ENCODE results near the gene MYOT. TPM values are rescaled to one million over a fixed set of nuclear protein-coding genes. Genes with fewer than 3 reads are reported as not detected.

Gene MYOT
- total RNA-seq, 1 experiment from 2014 or later, result not detected

GRCh38 chr5:137866541-137867388, 895 bp upstream of the MYOT start:
- H3K9me3 Mint-ChIP-seq (ENCODE audit: unreplicated experiment), result no peaks in the 10 kb centered on the region
- no peak overlapping the region for H3K27ac Mint-ChIP-seq (ENCODE audit: unreplicated experiment)
- H3K4me1 ChIP-seq, result no peaks in the 10 kb centered on the region
- ChIA-PET POLR2A (no interaction called here), CTCF (no interaction called here)
- peaks cover 7% of the 10 kb centered on the region for H3K27me3 Mint-ChIP-seq (ENCODE audit: insufficient read depth, unreplicated experiment)
- H3K36me3 Mint-ChIP-seq (ENCODE audit: insufficient read depth, unreplicated experiment), result no peaks in the 10 kb centered on the region
- no peaks in the 10 kb centered on the region for H3K36me3 ChIP-seq (ENCODE audit: control insufficient read depth, insufficient read depth, low read length)
- H3K4me1 Mint-ChIP-seq (ENCODE audit: low read depth, unreplicated experiment), result no peaks in the 10 kb centered on the region
- H3K4me3 Mint-ChIP-seq (ENCODE audit: unreplicated experiment), result no peak overlapping the region
- no TSS peak for BruUV-seq (replicated peaks)
- no peak overlapping the region for H3K4me3 ChIP-seq (ENCODE audit: low read depth, low read length)
- H3K9me3 ChIP-seq, result no peaks in the 10 kb centered on the region
- no peaks in the 10 kb centered on the region; the same call in 1 of the 2 replicates for H3K27me3 ChIP-seq (replicated peaks; ENCODE audit: control insufficient read depth, insufficient read depth, low read length)
- intact Hi-C loops (cut with micrococcal nuclease; ENCODE audit: unreplicated experiment), result no loop called here
- TF ChIP-seq, protein P1, sequence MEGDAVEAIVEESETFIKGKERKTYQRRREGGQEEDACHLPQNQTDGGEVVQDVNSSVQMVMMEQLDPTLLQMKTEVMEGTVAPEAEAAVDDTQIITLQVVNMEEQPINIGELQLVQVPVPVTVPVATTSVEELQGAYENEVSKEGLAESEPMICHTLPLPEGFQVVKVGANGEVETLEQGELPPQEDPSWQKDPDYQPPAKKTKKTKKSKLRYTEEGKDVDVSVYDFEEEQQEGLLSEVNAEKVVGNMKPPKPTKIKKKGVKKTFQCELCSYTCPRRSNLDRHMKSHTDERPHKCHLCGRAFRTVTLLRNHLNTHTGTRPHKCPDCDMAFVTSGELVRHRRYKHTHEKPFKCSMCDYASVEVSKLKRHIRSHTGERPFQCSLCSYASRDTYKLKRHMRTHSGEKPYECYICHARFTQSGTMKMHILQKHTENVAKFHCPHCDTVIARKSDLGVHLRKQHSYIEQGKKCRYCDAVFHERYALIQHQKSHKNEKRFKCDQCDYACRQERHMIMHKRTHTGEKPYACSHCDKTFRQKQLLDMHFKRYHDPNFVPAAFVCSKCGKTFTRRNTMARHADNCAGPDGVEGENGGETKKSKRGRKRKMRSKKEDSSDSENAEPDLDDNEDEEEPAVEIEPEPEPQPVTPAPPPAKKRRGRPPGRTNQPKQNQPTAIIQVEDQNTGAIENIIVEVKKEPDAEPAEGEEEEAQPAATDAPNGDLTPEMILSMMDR (IDR thresholded peaks at IDR 0.05; ENCODE audit: insufficient read depth in 1 of 2, low read depth in 1 of 2, low read length in 1 of 2, severe bottlenecking in 1 of 2, unreplicated experiment in 1 of 2), result no peak
- no peak for DNase-seq

DNA sequence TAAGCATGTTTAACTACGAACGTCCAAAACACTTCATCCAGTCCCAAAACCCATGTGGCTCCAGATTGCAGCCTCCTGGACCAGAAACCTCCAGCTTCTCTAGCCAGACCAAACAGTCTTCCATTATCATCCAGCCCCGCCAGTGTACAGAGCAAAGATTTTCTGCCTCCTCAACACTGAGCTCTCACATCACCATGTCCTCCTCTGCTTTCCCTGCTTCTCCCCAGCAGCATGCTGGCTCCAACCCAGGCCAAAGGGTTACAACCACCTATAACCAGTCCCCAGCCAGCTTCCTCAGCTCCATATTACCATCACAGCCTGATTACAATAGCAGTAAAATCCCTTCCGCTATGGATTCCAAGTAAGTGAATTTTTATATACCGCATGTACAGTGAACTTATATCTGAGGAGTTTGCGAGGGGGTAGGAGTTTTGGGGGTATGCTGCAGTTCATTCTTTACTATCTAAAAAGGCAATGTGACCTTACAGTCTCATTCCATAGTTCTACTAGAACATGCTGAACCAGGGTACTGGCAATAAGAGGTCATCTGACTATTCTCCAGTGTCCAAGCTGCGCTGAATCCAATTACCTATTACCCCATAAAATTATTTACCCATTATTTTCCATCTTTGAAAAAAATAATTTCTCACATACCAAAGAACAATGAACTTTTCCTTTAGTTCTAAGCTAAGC, 3.1 kb downstream of the MYOT start:
- H3K4me1 ChIP-seq, result no peaks in the 10 kb centered on the region
- Mint-ChIP-seq H3K36me3 (ENCODE audit: insufficient read depth, unreplicated experiment) (no peaks in the 10 kb centered on the region), H3K27me3 (ENCODE audit: insufficient read depth, unreplicated experiment) (peaks cover 3% of the 10 kb centered on the region), H3K4me1 (ENCODE audit: low read depth, unreplicated experiment) (no peaks in the 10 kb centered on the region), H3K27ac (ENCODE audit: unreplicated experiment) (no peak overlapping the region), H3K4me3 (ENCODE audit: unreplicated experiment) (no peak overlapping the region), H3K9me3 (ENCODE audit: unreplicated experiment) (no peaks in the 10 kb centered on the region)
- no TSS peak for BruUV-seq (replicated peaks)
- ChIA-PET CTCF (no interaction called here), POLR2A (no interaction called here)
- no peak for DNase-seq
- intact Hi-C loops (cut with micrococcal nuclease; ENCODE audit: unreplicated experiment), result no loop called here
- no peaks in the 10 kb centered on the region for H3K36me3 ChIP-seq (ENCODE audit: control insufficient read depth, insufficient read depth, low read length)
- H3K4me3 ChIP-seq (ENCODE audit: low read depth, low read length), result no peak overlapping the region
- H3K9me3 ChIP-seq, result no peaks in the 10 kb centered on the region
- TF ChIP-seq, protein P1 (IDR thresholded peaks at IDR 0.05; ENCODE audit: insufficient read depth in 1 of 2, low read depth in 1 of 2, low read length in 1 of 2, severe bottlenecking in 1 of 2, unreplicated experiment in 1 of 2), result no peak
- H3K27me3 ChIP-seq (replicated peaks; ENCODE audit: control insufficient read depth, insufficient read depth, low read length), result no peaks in the 10 kb centered on the region; the same call in 1 of the 2 replicates

DNA sequence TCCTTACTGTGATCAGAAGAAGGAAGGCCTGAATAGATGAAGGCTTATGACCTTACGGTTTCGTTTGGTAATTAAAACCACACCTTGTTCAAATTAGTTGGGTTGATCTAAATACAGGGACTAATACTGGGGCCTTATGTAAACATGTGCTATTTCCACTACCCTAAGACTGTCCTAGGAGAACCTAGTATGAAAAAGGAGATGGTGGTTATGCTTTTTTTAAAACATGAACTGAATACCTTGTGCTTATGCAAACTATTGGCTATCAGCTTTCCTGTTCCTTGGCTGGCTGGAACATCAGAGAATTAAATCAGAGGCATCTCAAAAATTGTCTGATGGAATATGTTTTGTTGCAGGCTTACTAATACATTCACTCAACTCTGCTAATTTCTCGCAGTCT, 3.9 kb downstream of the MYOT start:
- H3K36me3 Mint-ChIP-seq (ENCODE audit: insufficient read depth, unreplicated experiment), result no peaks in the 10 kb centered on the region
- TF ChIP-seq, protein P1 (IDR thresholded peaks at IDR 0.05; ENCODE audit: insufficient read depth in 1 of 2, low read depth in 1 of 2, low read length in 1 of 2, severe bottlenecking in 1 of 2, unreplicated experiment in 1 of 2), result no peak
- no peaks in the 10 kb centered on the region for H3K9me3 ChIP-seq
- H3K4me3 Mint-ChIP-seq (ENCODE audit: unreplicated experiment), result no peak overlapping the region
- ChIA-PET CTCF (no interaction called here), POLR2A (no interaction called here)
- no peak for DNase-seq
- no TSS peak for BruUV-seq (replicated peaks)
- H3K27me3 Mint-ChIP-seq (ENCODE audit: insufficient read depth, unreplicated experiment), result peaks cover 3% of the 10 kb centered on the region
- intact Hi-C loops (cut with micrococcal nuclease; ENCODE audit: unreplicated experiment), result no loop called here
- H3K4me1 Mint-ChIP-seq (ENCODE audit: low read depth, unreplicated experiment), result no peaks in the 10 kb centered on the region
- H3K4me1 ChIP-seq, result no peaks in the 10 kb centered on the region
- H3K4me3 ChIP-seq (ENCODE audit: low read depth, low read length), result no peak overlapping the region
- no peaks in the 10 kb centered on the region for H3K36me3 ChIP-seq (ENCODE audit: control insufficient read depth, insufficient read depth, low read length)
- no peaks in the 10 kb centered on the region for H3K9me3 Mint-ChIP-seq (ENCODE audit: unreplicated experiment)
- no peaks in the 10 kb centered on the region for H3K27me3 ChIP-seq (replicated peaks; ENCODE audit: control insufficient read depth, insufficient read depth, low read length)
- no peak overlapping the region for H3K27ac Mint-ChIP-seq (ENCODE audit: unreplicated experiment)
